ENCODE measurements around the gene CYP1A1.

GRCh38 chr15:74710319-74711094 is 14.8 kb downstream of the CYP1A1 start:
- no peak for TF ChIP-seq CTCF (IDR thresholded peaks at IDR 0.05; ENCODE audit: low read length)
- no peak for TF ChIP-seq EZH2 (IDR thresholded peaks at IDR 0.05; ENCODE audit: borderline replicate concordance, low read length)

Data from OCI-LY1 (cell line).